NCI-H146 treated with DMSO at 0.1 percent for 48 hours (cell line): ENCODE data around the gene CDKL4.
"Not testable (repeated sequence)": the region's sequence is repeated elsewhere in the genome, so short reads cannot be mapped to it uniquely, and the experiment has no call there.

Source experiments
- DNase-seq: peaks from one replicate; lab custom pipeline; 2025; ENCODE audit not compliant: unreplicated experiment; lab: John Stamatoyannopoulos, UW

The CDKL4 gene

DNA sequence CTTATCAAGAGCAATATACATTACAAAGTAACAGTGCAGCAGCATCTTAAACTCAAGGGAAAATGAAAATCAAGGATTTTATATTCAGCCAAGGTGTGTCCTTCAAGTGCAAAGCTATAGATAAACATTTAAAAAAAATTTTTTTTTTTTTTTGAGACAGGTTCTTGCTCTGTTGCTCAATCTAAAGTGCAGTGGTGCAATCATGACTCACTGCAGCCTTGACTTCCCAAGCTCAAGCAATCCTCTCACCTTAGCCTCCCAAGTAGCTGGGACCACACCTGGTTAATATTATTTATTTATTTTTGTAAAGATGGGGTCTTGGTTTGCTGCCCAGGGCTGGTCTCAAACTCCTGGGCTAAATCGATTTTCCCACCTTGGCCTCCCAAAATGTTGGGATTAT lies 9.0 kb downstream of the CDKL4 start:
- no peak for DNase-seq

DNA sequence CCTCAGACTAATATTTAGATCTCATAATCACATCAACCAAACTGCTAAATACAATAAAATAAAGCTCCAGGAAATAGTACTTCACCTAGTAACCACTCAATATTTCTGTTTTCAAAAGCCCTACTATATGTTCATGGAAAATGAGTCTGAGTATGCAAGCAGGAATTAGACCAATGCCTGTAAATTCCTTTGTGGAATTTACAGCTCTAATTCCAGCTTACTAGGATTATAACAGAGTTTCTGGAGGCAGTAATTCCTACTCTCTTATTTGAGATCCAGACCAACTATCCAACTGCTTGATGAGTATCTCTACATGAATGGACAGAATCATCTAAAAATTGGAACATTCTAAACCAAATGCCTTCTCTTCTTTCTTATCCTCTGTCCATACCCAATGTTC lies 11.6 kb downstream of the CDKL4 start:
- no peak for DNase-seq

DNA sequence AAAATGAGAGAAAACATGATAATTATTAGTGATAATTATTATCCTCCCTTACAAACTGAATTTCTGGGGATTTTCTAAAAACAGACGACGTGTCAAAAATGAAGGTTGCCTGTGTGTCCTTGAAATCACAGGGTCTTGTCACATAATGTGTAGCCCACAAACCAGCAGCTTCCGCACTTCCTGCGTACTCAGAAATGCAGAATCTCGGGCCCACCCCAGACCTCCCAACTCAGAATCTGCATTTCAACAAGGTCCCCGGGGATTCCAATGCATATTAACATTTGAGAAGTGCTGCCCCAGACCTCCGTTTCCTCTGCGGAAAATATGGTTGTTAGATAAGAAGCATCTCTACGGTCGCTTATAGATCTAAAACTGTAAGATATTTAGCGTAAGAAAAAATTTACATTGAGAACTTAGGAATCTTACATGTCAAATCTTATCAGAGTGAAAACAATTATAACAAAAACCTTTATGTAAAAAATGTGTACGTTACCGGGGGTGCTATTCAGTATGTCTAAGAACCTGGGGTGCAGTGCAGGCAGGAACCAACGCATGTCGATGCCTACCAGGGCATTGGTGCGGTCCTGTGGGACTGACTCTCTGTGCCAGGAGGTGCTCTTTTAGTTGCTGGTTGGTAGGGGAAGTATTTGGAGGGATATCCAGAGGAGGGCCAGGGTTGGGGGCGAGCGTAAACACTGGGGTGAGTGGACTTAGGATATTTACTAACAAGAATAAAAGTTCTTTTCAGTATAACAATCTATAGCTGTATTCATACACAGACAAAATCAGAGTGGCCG lies 15.2 kb downstream of the CDKL4 start:
- no peak for DNase-seq

DNA sequence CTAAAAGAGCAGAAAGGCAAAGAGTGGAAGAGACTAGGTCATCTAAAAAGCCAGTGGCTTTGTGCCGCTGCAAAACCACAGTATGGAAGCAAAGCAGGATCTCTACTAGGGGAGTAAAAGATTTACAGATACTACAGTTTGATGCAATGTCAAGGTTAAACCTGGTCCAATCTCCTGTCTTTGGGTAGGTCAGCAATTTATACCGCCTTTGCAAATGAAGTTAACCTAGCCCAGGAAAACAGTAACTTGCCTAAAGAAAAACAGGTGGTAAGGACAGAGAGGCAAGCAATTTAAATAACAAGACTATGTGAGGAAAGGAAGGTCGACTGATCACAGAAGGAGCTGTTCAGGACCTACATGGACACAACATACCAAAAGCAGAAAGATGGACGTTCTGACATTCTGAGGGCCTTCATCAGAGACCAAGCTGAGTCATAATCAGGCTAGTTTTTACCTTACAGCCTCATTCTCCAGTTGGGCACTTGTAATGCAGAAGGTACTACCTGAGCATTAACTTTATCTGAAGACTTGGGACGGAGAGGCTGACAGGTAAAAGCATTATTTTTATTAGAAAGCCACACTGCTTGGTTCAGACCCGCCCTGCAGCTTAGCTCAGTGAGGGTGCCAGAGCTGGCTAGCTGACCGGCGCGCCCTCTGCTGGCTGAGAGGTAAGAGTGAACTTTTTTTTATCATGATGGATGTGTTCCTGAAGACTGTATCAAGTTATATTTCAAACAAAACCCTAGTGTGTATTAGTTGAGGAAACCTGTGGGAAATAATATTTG lies 15.9 kb downstream of the CDKL4 start:
- DNase-seq: peak; percentile 28

DNA sequence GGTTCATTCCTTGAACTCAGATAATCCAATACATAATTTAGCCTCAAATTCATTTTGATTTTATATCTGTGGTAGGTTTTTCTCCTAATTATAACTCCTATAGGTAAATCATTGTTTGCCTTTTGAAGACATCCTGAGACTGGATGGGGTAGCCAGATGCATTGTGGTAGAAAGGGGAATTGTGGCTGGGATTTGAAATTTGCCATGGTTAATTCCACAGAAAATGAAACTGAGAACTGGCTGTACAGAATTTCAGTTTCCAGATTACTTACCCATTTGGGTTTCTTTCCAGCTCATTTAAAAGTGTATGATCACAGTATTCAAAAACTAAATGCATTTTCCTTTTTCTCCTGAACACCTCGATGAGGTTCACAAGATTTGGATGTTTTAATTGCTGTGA lies 18.2 kb downstream of the CDKL4 start:
- no peak for DNase-seq

DNA sequence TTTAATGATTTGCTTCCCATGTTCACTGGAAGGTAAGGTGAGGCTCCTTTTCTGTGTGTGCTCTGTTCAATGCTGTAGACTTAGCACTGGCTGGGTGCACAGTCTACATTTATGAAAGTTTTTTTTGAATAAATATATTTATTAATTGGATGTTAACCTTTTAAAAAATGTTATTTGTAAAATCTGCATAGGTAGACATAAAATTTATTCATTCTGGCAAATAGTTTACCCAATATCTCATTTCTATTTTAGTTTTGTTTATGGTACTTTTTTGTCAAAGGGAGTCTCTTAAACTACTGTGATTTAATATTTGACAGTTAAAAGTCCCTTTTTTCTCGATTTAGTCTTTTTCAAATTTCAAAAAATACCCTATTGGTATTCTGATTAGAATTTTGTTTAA lies 19.9 kb downstream of the CDKL4 start:
- no peak for DNase-seq

DNA sequence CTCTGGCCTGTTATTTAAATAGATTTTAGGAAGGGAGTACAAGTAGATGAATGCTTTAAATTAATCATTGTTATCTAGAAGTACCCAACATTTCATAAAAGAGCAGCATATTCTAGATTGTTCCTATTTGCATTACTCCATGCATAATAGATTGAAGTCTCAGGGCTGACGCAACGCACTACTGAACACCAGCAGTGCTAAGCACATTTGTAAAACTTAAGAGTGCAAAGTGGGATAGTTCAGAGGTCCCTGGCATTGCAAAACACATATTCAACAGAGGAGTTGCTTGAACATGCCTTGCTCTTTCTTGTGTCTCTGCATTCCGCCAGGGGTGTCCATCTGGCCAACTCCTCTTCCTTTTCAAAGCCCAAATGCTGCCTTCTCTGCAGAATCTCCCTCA lies 22.3 kb downstream of the CDKL4 start:
- no peak for DNase-seq

DNA sequence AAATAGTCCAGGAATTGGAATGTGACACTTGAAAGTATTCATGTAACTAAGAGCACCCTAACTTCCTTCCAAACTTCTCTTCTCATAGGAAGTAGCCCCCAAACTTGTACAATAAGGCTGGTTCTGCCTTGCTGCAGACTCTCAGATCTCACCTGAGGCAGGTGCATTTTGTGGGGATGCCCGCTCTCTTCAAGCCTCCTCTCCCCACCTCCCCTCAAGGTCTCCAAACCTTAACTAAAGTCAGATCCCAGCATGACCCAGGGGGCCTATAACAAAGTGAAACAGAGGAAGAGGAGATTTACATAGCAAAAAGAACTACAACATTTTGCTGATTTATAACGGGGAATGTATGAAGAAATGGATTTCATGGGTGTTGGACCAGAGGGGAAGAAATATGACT lies 23.6 kb downstream of the CDKL4 start:
- no peak for DNase-seq

DNA sequence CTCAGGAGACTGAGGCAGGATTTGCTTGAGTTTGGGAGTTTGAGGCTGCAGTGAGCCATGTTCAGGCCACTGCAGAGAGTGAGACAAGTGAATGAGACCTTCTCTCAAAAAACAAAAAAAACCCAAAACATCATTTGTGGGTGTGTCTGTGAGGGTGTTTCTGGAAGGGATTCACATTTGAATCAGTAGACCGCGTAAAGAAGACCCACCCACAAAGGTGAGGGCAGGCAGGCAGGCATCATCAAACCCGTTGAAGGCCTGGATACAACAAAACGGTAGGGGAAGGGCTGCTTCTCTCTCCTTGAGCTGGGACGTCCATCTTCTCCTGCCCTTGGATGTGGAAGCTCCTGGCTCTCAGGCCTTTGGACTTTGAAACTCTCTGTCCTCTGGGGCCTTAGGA lies 25.4 kb downstream of the CDKL4 start:
- DNase-seq: no peak

DNA sequence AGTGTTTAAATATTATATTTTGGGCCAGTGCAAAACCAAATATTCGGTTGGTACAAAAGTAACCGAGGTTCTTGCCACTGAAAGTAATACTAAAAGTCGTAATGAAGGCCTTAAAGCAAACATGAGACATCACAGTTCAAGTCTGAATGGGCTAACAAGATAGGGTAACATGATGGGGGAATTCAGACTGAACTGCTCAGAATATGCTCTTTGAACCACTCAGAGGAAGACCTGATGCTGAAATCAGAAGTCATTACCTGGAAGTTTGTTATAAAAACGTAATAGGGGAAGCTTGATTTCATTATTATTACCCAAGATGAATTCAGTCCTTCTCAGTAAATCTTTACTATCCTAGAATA lies 26.6 kb downstream of the CDKL4 start:
- no peak for DNase-seq

DNA sequence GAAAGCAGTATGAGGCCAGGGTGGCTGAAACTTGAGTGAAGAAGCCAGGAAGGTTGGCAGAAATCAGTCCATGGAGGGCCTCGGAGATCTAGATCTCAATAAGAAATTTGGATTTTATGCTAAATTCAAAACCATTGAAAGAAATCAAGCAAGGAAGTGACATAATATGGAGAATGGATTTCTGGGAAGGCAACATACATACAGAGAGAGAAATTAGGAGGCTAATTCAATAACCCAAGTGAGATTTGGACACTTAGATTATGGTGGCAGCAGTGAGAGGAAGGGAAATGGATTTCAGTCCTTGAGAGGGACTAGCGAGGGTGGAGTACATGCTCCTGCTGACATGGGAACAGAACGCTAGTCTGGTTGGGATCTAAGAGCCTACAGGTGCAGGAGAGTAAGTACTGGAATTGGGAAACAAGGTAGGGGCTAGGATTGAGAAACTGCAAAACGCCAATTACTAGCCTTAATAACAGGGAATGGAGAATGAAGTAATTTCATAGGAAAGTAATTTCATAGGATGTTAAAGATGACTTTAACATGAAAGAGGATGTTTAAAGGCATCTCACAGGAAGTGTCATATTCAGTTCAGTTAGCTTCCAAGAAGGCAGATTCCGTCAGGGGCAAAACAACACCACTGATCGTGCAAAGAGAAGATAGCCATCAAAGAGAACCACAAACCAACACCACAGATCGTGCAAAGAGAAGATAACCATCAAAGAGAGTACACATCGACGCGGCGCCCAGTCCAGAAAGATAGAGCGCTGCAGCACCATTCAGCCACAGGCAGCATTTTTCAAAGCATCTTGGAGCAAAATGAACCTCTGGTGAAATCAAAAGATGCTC lies 27.2 kb downstream of the CDKL4 start:
- DNase-seq: no peak

DNA sequence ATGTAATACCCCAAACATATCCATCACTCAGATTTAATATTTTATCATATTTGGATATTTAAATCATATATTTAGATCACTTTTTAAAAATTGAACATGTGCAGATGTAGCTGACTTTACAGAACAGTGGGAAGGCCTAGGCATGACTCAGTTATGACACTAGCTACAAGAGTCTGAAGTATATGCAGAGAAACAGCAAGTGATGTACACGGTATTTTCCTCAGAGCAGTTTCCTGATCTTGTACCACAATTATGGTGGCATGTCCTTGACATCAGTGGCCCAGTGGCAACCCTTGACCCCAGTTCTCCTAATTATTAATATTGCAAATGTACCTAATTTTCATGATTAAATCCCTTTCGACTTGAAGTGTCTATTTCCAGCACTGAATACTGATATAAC lies 28.2 kb downstream of the CDKL4 start:
- no peak for DNase-seq

DNA sequence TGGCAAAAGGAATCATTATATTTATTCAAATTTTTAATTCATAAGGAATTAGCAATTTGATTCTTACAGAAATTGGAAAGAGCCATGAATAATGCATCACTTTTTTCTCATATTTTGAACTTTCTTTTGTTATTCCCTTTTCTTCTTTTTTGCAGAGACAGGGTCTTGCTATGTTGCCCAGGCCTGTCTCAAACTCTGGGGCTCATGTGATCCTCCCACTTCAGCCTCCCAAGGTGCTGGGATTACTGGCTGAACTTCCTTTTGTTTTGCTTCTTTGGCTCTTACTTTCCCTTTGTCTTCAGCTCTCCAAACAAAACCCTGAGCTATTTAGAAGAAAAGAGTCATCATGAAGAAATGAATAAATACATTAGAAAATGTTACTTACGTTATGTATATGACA lies 30.8 kb downstream of the CDKL4 start:
- DNase-seq: no peak

DNA sequence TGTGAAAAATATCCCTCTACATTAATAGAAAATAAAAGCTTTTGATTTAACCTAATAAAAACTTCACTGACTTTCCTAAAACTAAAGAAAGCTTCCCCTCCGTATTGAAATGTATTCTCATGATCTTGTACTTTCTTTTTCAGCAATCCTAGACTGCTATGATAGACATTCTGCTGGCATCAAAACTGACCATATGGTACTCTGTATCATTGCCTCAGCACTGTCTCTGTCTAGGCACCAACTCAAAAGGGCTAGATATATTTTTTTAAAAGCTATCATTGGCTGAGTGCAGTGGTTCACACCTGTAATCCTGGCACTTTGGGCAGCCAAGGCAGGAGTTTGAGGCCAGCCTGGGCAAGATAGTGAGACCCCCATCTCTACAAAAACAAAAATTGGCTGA lies 32.9 kb downstream of the CDKL4 start:
- no peak for DNase-seq

DNA sequence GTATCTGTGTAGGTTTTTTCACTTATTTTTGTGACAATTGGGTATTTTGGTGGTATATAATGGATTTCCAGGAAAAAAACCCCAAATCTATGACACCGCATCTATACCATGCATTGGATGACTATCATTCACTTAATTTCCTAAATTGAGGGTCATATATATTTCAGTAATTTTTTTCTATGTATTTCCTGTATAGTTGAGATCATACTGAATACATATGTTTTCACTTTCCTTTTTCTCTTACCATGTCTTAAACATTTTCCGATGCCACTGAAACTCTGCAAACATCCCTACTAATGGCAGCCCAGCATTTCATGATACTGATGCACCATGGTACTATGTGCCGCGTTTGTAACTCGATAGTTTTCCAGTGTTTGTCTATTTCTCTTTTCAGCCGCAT lies 40.4 kb downstream of the CDKL4 start:
- no peak for DNase-seq

DNA sequence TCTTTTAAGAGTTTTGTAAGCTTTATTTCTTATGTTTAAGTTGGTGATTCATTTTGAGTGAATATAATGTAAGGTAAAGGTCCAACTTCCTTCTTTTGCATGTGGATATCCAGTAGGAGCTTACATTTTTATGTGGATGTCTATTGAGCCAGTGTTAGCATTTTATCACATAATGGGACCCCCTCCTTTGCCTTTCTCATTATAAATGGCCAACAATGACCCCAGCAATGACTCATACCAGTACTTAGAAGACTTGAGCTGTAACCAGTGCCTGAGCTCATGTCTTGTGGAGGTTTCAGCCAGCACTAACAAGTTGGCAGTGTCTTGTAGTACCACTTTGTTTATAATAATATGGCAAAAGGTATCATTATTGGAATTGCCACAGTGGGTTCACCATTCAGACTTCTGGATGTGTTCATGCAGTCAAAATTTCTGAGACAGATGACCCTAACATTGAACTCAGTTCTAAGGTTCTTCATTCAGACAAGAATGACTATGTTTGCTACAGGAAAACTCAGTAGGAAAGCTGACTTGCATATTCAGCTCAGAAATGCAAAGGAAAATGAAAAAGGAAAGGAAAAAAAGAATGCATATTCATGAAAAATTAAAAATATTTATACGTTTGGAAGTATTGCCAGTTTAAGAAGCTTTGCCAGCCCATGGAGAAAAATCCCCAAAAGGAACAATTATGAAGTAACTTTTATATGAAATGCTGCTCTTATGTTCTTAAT lies 41.0 kb downstream of the CDKL4 start:
- DNase-seq: peak; percentile 10

DNA sequence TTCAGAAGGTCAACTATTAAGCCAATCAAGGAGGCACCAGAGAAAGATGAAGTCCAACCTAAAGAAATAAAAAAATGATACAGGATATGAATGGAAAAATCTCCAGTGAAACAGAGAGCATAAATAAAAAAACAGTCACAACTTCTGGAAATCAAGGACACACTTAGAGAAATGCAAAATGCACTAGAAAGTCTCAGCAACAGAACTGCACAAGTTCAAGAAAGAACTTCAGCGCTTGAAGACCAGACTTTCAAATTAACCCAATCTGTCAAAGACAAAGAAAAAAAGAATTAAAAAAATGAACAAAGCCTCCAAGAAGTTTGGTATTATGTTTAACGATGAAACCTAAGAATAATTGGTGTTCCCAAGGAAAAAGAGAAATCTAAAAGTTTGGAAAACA lies 46.8 kb downstream of the CDKL4 start:
- not testable (repeated sequence) for DNase-seq

DNA sequence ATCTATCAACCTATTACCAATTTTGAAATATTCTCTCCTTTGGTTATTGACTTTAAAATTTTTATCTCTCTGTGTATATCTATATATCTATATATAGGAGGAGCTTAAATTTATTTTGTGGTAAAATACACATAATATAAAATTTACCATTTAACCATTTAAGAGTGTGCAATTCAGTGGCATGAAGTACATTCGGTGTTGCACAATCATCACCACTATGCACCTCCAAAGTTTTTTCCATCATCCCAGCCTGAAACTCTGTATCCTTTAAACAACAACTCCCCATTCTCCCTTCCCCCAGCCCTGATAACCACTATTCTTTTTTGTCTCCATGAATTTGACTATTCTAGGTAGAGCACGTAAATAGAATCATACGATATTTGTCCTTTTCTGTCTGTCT lies 49.1 kb downstream of the CDKL4 start:
- no peak for DNase-seq

DNA sequence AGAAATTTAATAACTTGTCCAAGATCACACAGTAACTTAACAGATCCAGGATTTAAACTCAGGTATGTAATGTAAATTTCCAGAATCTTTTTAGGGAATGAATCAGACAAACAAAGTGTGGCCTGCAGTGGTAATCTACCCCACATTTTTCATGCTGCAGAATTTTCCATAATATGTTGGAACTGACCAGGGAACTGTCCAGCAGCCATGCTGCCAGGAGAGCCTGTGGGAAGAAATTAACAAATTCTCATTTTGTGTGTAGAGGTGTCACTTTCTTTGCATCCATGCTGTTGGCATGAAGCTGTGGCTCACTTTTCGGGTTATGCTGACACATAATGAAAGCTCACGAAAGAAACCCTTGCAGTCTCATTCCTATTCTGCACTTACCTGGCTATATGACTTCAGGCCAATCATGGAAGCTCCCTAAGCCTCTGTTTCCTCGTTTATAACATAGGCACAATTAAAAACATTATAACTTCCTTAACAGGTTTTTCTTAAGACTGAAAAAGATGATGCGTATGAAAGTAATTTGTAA lies 54.7 kb downstream of the CDKL4 start:
- no peak for DNase-seq

DNA sequence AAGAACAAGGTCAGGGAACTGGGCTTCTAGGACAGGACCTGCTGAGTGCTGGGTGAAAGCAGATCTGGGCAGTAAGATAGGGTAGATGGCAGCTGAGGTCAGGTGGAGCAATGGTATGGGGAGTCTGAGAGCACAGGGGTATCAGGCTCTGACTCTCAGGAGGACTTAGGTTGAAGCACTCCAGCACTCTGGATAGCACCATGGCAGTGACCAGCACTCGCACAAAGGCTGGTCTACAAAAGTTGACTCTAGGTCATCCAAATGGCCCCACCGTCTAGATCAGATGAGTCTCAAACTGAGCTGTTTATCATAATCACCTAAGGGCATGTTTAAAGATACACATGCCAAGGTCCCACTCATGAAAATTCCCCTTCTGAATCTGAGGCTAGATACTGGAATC lies 60.1 kb downstream of the CDKL4 start:
- DNase-seq: no peak

DNA sequence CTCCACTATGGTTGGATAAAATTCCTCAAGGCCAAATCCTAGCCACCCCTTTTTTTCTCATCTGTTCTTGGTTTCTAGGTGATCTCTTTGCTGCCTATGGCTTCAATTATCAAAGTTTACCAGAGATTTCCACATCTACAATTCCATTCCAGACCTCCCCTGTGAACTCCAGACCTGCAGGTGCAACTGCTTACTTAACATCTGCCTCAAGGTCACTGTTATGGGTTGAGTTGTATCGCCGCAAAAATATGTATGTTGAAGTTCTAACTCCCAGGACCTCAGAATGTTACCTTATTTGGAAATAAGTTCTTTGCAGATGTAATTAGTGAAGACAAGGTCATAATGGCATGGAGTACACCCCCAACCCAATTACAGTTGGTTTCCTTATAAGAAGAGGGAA lies 62.5 kb downstream of the CDKL4 start:
- no peak for DNase-seq
